WTC11 (cell line): Measurements from ENCODE around the gene CCR3. TPM values are rescaled to one million over a fixed set of nuclear protein-coding genes. Genes with fewer than 3 reads are reported as not detected.

ENCODE experiments used
- ATAC-seq: fragments of 200-7000 bp; cut with Tn5 transposase; 2 replicates; pipeline ENCODE4 v1.10.0; 2021; ENCODE audit warnings: mild to moderate bottlenecking, moderate library complexity
- CTCF ChIA-PET: fragments of 300-600 bp; sonication (Branson Sonifier 250); formaldehyde crosslinking; loops from one replicate; lab custom pipeline; 2021; ENCODE audit warnings: antibody characterized with exemption; lab: Charles Lee
- POLR2A ChIA-PET: fragments of 350-600 bp; sonication (Branson Sonifier 250); formaldehyde crosslinking; loops from one replicate; lab custom pipeline; 2021; ENCODE audit warnings: antibody characterized with exemption; lab: Charles Lee
- DNase-seq: peaks from one replicate; pipeline ENCODE4 v3.0.0; 2021; ENCODE audit warnings: low spot score
- H3K27ac Mint-ChIP-seq: 2 replicates; pipeline ENCODE4 v1.8.0; 2021; ENCODE audit warnings: mixed read lengths
- H3K27me3 Mint-ChIP-seq: 2 replicates; pipeline ENCODE4 v1.8.0; 2021; ENCODE audit warnings: low read depth, mild to moderate bottlenecking, moderate library complexity, mixed read lengths
- H3K36me3 Mint-ChIP-seq: 2 replicates; pipeline ENCODE4 v1.8.0; 2021; ENCODE audit warnings: mixed read lengths
- H3K4me1 Mint-ChIP-seq: 2 replicates; pipeline ENCODE4 v1.8.0; 2022; ENCODE audit warnings: mixed read lengths
- H3K4me3 Mint-ChIP-seq: 2 replicates; pipeline ENCODE4 v1.8.0; 2021; ENCODE audit warnings: mild to moderate bottlenecking, moderate library complexity, mixed read lengths
- H3K9me3 Mint-ChIP-seq: 2 replicates; pipeline ENCODE4 v1.8.0; 2021; ENCODE audit warnings: mixed read lengths
- CREB1 ChIP-seq: sonication (generic); formaldehyde crosslinking; IDR thresholded peaks from 2 replicates; pipeline ENCODE4 v1.8.0; 2023; ENCODE audit warnings: mild to moderate bottlenecking, missing genetic modification reagents
- CREM ChIP-seq: sonication (generic); formaldehyde crosslinking; IDR thresholded peaks from 2 replicates; pipeline ENCODE4 v1.8.1; 2022; ENCODE audit warnings: mild to moderate bottlenecking, missing genetic modification reagents, moderate library complexity
- ELF4 ChIP-seq: sonication (generic); formaldehyde crosslinking; IDR thresholded peaks from 2 replicates; pipeline ENCODE4 v1.8.1; 2022; ENCODE audit warnings: low read depth, mild to moderate bottlenecking, moderate library complexity, missing genetic modification reagents
- FOXP1 ChIP-seq: sonication (generic); formaldehyde crosslinking; IDR thresholded peaks from 2 replicates; pipeline ENCODE4 v1.8.0; 2022; ENCODE audit warnings: missing genetic modification reagents, mild to moderate bottlenecking, moderate library complexity, borderline replicate concordance
- HMGA2 ChIP-seq: fragments of 250-450 bp; sonication (Bioruptor Pico); IDR thresholded peaks from 2 replicates; pipeline ENCODE4 v1.4.0; 2021; ENCODE audit warnings: mild to moderate bottlenecking, moderate library complexity
- NFYB ChIP-seq: sonication (generic); formaldehyde crosslinking; conservative IDR thresholded peaks from 2 replicates; pipeline ENCODE4 v1.8.0; 2022; ENCODE audit warnings: low read depth, missing genetic modification reagents
- NR1H2 ChIP-seq: sonication (generic); formaldehyde crosslinking; IDR thresholded peaks from 2 replicates; pipeline ENCODE4 v1.9.0; 2021; ENCODE audit warnings: mild to moderate bottlenecking, moderate library complexity, missing genetic modification reagents
- SMAD3 ChIP-seq: sonication (generic); formaldehyde crosslinking; IDR thresholded peaks from 2 replicates; pipeline ENCODE4 v1.8.0; 2022; ENCODE audit warnings: missing genetic modification reagents, mild to moderate bottlenecking, borderline replicate concordance
- ZNF219 ChIP-seq: sonication (generic); formaldehyde crosslinking; IDR thresholded peaks from 2 replicates; pipeline ENCODE4 v1.8.0; 2023; ENCODE audit warnings: missing genetic modification reagents, mild to moderate bottlenecking, borderline replicate concordance
- total RNA-seq: library from RNA; stranded (reverse); gene quantifications from 3 replicates; pipeline ENCODE4 v1.2.3, GENCODE V29; 2021
- TF ChIP-seq, protein P1 (sequence below): sonication (generic); formaldehyde crosslinking; IDR thresholded peaks from 2 replicates; pipeline ENCODE4 v1.8.1; 2022; ENCODE audit warnings: low read depth, missing genetic modification reagents, borderline replicate concordance
- TF ChIP-seq, protein P2 (sequence below): sonication (generic); formaldehyde crosslinking; IDR thresholded peaks from 2 replicates; pipeline ENCODE4 v1.8.0; 2022; ENCODE audit warnings: mild to moderate bottlenecking, missing genetic modification reagents
- TF ChIP-seq, protein P3 (sequence below): sonication (generic); formaldehyde crosslinking; IDR thresholded peaks from 2 replicates; pipeline ENCODE4 v1.8.0; 2022; ENCODE audit warnings: missing genetic modification reagents
- TF ChIP-seq, protein P4 (sequence below): sonication (generic); formaldehyde crosslinking; IDR thresholded peaks from 2 replicates; pipeline ENCODE4 v1.8.1; 2023; ENCODE audit warnings: mild to moderate bottlenecking, missing genetic modification reagents
- TF ChIP-seq, protein P5 (sequence below): sonication (generic); formaldehyde crosslinking; IDR thresholded peaks from 2 replicates; pipeline ENCODE4 v1.8.1; 2022; ENCODE audit warnings: mild to moderate bottlenecking, moderate library complexity, missing genetic modification reagents

CCR3 gene
- total RNA-seq, 1 experiment from 2014 or later, result not detected

DNA sequence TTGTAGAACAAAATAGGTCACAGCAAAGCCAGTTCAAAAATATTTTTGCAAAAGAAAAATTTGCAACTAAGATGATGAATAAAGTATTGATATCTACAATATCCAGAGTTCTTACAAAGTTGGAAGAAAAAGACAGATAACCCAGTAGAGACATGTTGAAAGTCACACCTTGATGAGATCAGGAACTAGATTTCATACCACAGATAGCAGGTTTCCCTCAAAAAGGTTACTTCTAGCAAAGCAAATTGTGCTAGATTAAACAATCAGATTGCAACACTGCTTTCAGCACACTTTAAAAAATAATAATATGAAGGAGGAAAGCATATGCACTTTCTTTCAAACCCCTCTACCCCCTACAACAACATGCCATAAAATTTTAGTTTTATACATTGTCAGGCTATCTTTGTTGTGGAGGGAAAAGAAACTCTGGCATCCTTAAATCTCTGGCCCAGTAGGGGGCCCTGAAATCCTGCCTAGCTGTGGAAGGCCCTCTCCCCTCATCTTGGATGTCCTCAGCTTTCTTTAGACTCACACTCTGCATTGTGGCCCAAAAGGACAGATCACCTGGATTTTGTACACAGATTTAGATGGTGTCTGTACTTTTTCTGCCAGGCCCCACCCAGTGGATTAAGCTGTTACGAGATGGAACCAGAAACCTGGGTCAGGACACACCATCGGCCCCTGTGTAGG, 50.9 kb downstream of the CCR3 start:
- TF ChIP-seq NR1H2 (CRISPR knock-in tag), result no peak
- TF ChIP-seq FOXP1 (CRISPR knock-in tag), result no peak
- no peak for TF ChIP-seq NFYB (CRISPR knock-in tag)
- TF ChIP-seq, protein P1, sequence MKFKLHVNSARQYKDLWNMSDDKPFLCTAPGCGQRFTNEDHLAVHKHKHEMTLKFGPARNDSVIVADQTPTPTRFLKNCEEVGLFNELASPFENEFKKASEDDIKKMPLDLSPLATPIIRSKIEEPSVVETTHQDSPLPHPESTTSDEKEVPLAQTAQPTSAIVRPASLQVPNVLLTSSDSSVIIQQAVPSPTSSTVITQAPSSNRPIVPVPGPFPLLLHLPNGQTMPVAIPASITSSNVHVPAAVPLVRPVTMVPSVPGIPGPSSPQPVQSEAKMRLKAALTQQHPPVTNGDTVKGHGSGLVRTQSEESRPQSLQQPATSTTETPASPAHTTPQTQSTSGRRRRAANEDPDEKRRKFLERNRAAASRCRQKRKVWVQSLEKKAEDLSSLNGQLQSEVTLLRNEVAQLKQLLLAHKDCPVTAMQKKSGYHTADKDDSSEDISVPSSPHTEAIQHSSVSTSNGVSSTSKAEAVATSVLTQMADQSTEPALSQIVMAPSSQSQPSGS (CRISPR knock-in tag), result no peak
- Mint-ChIP-seq H3K4me1 (no peaks in the 10 kb centered on the region), H3K27ac (no peak overlapping the region), H3K36me3 (no peaks in the 10 kb centered on the region), H3K27me3 (no peaks in the 10 kb centered on the region; the same call in 1 of the 2 replicates), H3K9me3 (no peaks in the 10 kb centered on the region), H3K4me3 (no peak overlapping the region)
- ChIA-PET CTCF (interaction anchor here (0.5 to 1.3 kb wide), 5 partner anchors 10 to 782 kb away, joined by 3 to 4 read pairs (median 3); no protein-coding TSS in a partner anchor), POLR2A (no interaction called here)
- ATAC-seq, result no peak
- DNase-seq, result no peak

DNA sequence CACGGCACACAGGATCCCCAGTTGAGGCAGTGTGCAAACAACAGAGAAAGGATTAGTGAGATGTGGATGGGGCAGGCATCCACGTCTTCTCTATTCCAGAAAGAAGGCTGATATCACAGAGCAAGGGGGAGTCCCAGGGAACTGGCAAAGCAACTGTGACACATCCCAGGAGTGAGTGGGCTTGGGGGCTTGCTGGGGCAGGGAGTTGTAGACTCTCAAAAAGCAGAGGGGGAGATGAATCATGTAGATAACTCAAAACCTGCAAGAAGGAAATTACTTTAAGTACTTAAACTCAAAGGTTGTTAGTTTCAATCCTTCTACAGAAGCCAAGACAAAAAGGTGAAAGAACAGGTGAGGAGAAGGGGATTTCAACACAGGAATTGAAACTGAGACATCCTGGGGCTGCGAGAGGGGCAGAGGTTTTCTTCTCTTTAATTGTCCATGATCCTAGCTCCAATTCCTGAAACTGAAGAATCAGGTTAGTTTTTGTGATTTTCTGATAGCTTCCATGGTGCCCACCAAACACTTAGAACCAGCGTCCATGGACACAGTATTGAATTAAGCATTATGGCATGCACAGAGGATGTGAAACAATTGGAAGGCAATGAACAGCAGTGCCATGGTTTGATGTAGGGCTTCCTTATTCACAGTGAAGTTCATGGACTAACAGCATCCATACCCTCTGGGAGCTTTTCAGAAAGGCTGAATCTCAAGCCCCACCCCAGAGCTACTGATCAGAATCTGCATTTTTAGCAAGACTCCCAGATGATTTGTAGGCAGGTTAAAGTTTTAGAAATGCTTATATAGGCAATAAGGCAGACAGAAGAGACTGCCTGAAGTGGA, 52.0 kb downstream of the CCR3 start:
- ChIA-PET CTCF (interaction anchor here (0.5 to 1.9 kb wide), 6 partner anchors 9 to 783 kb away, joined by 3 to 8 read pairs (median 3); no protein-coding TSS in a partner anchor), POLR2A (no interaction called here)
- no peak for ATAC-seq

DNA sequence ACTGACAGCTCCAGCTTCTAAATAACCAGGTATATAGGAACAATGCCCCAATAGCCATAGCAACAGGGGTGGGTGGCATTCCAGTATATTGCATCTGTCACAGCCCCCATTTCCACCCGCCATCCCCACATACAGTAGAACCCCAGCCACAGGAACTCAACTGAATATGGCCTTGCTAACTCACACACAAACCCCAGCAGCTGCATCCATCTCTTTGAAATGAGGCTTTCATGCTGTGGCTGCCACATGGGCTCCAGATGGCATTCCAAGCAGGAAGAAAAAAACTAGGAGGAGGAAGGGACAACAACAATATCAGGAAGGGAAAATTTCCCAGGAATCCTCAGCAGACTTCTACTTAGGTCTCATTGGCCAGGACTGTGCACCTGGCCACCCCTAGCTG, 54.6 kb downstream of the CCR3 start:
- Mint-ChIP-seq H3K9me3 (no peaks in the 10 kb centered on the region), H3K27me3 (no peaks in the 10 kb centered on the region; the same call in 1 of the 2 replicates), H3K36me3 (no peaks in the 10 kb centered on the region), H3K4me3 (no peak overlapping the region), H3K27ac (no peak overlapping the region), H3K4me1 (no peaks in the 10 kb centered on the region)
- CTCF ChIA-PET, result no interaction called here
- DNase-seq (no peak), ATAC-seq (no peak)
- TF ChIP-seq, protein P2, sequence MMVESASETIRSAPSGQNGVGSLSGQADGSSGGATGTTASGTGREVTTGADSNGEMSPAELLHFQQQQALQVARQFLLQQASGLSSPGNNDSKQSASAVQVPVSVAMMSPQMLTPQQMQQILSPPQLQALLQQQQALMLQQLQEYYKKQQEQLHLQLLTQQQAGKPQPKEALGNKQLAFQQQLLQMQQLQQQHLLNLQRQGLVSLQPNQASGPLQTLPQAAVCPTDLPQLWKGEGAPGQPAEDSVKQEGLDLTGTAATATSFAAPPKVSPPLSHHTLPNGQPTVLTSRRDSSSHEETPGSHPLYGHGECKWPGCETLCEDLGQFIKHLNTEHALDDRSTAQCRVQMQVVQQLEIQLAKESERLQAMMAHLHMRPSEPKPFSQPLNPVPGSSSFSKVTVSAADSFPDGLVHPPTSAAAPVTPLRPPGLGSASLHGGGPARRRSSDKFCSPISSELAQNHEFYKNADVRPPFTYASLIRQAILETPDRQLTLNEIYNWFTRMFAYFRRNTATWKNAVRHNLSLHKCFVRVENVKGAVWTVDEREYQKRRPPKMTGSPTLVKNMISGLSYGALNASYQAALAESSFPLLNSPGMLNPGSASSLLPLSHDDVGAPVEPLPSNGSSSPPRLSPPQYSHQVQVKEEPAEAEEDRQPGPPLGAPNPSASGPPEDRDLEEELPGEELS, result no peak
- no peak for TF ChIP-seq HMGA2 (CRISPR knock-in tag)
- TF ChIP-seq, protein P3, sequence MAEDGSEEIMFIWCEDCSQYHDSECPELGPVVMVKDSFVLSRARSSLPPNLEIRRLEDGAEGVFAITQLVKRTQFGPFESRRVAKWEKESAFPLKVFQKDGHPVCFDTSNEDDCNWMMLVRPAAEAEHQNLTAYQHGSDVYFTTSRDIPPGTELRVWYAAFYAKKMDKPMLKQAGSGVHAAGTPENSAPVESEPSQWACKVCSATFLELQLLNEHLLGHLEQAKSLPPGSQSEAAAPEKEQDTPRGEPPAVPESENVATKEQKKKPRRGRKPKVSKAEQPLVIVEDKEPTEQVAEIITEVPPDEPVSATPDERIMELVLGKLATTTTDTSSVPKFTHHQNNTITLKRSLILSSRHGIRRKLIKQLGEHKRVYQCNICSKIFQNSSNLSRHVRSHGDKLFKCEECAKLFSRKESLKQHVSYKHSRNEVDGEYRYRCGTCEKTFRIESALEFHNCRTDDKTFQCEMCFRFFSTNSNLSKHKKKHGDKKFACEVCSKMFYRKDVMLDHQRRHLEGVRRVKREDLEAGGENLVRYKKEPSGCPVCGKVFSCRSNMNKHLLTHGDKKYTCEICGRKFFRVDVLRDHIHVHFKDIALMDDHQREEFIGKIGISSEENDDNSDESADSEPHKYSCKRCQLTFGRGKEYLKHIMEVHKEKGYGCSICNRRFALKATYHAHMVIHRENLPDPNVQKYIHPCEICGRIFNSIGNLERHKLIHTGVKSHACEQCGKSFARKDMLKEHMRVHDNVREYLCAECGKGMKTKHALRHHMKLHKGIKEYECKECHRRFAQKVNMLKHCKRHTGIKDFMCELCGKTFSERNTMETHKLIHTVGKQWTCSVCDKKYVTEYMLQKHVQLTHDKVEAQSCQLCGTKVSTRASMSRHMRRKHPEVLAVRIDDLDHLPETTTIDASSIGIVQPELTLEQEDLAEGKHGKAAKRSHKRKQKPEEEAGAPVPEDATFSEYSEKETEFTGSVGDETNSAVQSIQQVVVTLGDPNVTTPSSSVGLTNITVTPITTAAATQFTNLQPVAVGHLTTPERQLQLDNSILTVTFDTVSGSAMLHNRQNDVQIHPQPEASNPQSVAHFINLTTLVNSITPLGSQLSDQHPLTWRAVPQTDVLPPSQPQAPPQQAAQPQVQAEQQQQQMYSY (CRISPR knock-in tag), result no peak
- TF ChIP-seq, protein P1 (CRISPR knock-in tag), result no peak
- TF ChIP-seq CREM (CRISPR knock-in tag), result no peak
- TF ChIP-seq, protein P4, sequence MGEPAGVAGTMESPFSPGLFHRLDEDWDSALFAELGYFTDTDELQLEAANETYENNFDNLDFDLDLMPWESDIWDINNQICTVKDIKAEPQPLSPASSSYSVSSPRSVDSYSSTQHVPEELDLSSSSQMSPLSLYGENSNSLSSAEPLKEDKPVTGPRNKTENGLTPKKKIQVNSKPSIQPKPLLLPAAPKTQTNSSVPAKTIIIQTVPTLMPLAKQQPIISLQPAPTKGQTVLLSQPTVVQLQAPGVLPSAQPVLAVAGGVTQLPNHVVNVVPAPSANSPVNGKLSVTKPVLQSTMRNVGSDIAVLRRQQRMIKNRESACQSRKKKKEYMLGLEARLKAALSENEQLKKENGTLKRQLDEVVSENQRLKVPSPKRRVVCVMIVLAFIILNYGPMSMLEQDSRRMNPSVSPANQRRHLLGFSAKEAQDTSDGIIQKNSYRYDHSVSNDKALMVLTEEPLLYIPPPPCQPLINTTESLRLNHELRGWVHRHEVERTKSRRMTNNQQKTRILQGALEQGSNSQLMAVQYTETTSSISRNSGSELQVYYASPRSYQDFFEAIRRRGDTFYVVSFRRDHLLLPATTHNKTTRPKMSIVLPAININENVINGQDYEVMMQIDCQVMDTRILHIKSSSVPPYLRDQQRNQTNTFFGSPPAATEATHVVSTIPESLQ, result no peak
- no peak for TF ChIP-seq ZNF219 (CRISPR knock-in tag)
- TF ChIP-seq SMAD3 (CRISPR knock-in tag), result no peak
- TF ChIP-seq, protein P5, sequence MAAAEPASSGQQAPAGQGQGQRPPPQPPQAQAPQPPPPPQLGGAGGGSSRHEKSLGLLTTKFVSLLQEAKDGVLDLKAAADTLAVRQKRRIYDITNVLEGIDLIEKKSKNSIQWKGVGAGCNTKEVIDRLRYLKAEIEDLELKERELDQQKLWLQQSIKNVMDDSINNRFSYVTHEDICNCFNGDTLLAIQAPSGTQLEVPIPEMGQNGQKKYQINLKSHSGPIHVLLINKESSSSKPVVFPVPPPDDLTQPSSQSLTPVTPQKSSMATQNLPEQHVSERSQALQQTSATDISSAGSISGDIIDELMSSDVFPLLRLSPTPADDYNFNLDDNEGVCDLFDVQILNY (CRISPR knock-in tag), result no peak
- TF ChIP-seq ELF4 (CRISPR knock-in tag), result no peak
- POLR2A ChIA-PET, result no interaction called here

More for the DNA sequence above, 52.0 kb downstream of the CCR3 start:
- H3K27me3 Mint-ChIP-seq, result no peaks in the 10 kb centered on the region; the same call in 1 of the 2 replicates
- no peaks in the 10 kb centered on the region for H3K36me3 Mint-ChIP-seq
- H3K27ac Mint-ChIP-seq, result no peak overlapping the region
- H3K4me3 Mint-ChIP-seq, result no peak overlapping the region
- H3K9me3 Mint-ChIP-seq, result no peaks in the 10 kb centered on the region
- no peak for TF ChIP-seq CREB1 (CRISPR knock-in tag)
- DNase-seq, result no peak
- no peaks in the 10 kb centered on the region for H3K4me1 Mint-ChIP-seq
